Vagina (tissue), 2 donors: ENCODE measurements around the gene NOP16. TPM values are rescaled to one million over a fixed set of nuclear protein-coding genes. Genes with fewer than 3 reads are reported as not detected.

Source experiments
- DNase-seq, 2 donors: peaks; one replicate each; pipeline ENCODE4 v3.0.0-alpha.2; 2017; ENCODE audit errors: extremely low spot score in 2 of 2
- H3K27ac ChIP-seq: fragments of 200-600 bp; sonication (generic); one replicate; pipeline ENCODE4 v1.5.1; 2019
- H3K27me3 ChIP-seq: fragments of 200-600 bp; sonication (generic); one replicate; pipeline ENCODE4 v1.5.1; 2019
- H3K36me3 ChIP-seq, 2 donors: fragments of 200-600 bp; sonication (generic); one replicate each; pipeline ENCODE4 v1.5.1; 2017 to 2019
- H3K4me1 ChIP-seq: fragments of 200-600 bp; sonication (generic); one replicate; pipeline ENCODE4 v1.5.1; 2019
- H3K4me3 ChIP-seq, 2 donors: fragments of 200-600 bp; sonication (generic); 1 replicate in 1 of 2; 2 replicates in 1 of 2; pipeline ENCODE4 v1.5.1; 2016 to 2019
- H3K9me3 ChIP-seq: fragments of 200-600 bp; sonication (generic); one replicate; pipeline ENCODE4 v1.5.1; 2019
- POLR2A ChIP-seq, 2 donors: fragments of 450-650 bp; IDR thresholded peaks; one replicate each; pipeline ENCODE4 v1.6.1; 2017; ENCODE audit warnings: antibody characterized with exemption in 2 of 2, mild to moderate bottlenecking in 2 of 2, moderate library complexity in 2 of 2
- POLR2AphosphoS5 ChIP-seq, 2 donors: sonication (generic); formaldehyde crosslinking; IDR thresholded peaks; one replicate each; pipeline ENCODE4 v1.9.0; 2017; ENCODE audit warnings: antibody characterized with exemption in 2 of 2, mild to moderate bottlenecking in 2 of 2, low read depth in 1 of 2; ENCODE audit not compliant: insufficient read depth in 1 of 2
- intact Hi-C: fragments of 100-400 bp; cut with DNase I; formaldehyde crosslinking; loops from one replicate; pipeline ENCODE4 v1.15.1; 2023
- microRNA counts, 2 donors: library from miRNA; unstranded; fragments of <30 nt; microRNA quantifications; one replicate each; lab custom pipeline; 2016 to 2017
- microRNA-seq: library from miRNA; unstranded; fragments of <30 nt; microRNA quantifications from one replicate; pipeline ENCODE4, GENCODE V29; 2017; ENCODE audit warnings: borderline number of aligned reads, borderline replicate concordance
- small RNA-seq: library from RNA; depleted of rRNA; stranded (forward); fragments of <200 nt; gene quantifications from one replicate; pipeline ENCODE3, GENCODE V24; 2016
- total RNA-seq: library from RNA; depleted of rRNA; stranded (reverse); fragments of >200 nt; gene quantifications from one replicate; pipeline ENCODE4 v1.2.3, GENCODE V29; 2016
- TF ChIP-seq, protein P1 (sequence below), 3 experiments: fragments of 450-650 bp in 2 of 3; fragments of 200-600 bp in 1 of 3; sonication (generic) in 1 of 3; IDR thresholded peaks; one replicate each; pipeline ENCODE4 v1.5.1; 2017 to 2019; ENCODE audit warnings: antibody characterized with exemption in 3 of 3, mild to moderate bottlenecking in 2 of 3, moderate library complexity in 2 of 3

Gene NOP16
- total RNA-seq, 1 donor from 2014 or later = 48.6 TPM

DNA sequence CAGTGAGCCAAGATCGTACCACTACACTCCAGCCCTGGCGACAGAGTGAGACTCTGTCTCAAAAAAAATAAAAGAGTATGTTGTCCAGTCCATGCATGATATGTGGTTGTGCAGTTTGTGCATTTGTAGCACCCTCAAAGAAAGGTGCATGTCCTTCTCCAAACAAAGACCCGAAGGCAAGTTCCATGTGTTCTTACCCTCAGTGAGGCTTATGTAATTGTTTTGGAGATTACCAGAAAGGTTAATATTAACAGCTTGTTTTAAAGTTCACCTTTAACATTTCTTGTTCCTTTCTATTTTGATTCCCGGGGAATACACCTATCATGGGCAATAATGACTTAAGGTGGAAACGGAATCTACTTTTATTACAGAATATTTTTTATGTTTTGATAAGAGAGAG is 49.1 kb downstream of the NOP16 start:
- intact Hi-C loops = no loop called here

DNA sequence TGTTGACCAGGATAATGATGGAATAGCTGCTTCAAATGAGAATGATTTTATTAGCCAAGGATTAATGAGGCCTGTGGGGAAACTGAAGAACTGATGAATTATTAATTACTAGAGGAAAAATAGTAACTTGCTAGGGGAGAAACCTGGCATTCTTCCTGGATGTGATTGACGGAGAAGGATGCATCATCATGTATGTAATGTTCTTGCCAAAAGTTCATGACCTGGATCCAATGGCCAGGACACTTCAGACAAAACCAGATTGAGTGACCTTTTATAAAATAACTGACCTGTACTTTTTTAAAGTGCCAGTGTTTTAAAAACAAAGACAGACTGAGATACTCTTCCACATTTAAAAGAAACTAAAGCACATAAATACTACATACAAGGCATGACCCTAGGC is 50.5 kb downstream of the NOP16 start:
- H3K36me3 ChIP-seq = peaks cover 0 to 19% of the 10 kb centered on the region in 2 donors
- intact Hi-C loops = no loop called here

More for the DNA sequence above, 49.1 kb downstream of the NOP16 start:
- H3K4me3 ChIP-seq = no peak overlapping the region
- TF ChIP-seq, protein P1, sequence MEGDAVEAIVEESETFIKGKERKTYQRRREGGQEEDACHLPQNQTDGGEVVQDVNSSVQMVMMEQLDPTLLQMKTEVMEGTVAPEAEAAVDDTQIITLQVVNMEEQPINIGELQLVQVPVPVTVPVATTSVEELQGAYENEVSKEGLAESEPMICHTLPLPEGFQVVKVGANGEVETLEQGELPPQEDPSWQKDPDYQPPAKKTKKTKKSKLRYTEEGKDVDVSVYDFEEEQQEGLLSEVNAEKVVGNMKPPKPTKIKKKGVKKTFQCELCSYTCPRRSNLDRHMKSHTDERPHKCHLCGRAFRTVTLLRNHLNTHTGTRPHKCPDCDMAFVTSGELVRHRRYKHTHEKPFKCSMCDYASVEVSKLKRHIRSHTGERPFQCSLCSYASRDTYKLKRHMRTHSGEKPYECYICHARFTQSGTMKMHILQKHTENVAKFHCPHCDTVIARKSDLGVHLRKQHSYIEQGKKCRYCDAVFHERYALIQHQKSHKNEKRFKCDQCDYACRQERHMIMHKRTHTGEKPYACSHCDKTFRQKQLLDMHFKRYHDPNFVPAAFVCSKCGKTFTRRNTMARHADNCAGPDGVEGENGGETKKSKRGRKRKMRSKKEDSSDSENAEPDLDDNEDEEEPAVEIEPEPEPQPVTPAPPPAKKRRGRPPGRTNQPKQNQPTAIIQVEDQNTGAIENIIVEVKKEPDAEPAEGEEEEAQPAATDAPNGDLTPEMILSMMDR (IDR thresholded peaks at IDR 0.05) = no peak
- TF ChIP-seq POLR2AphosphoS5 (IDR thresholded peaks at IDR 0.05; ENCODE audit: insufficient read depth in 1 of 2, low read depth in 1 of 2) = no peak
- no peak overlapping the region for H3K27ac ChIP-seq
- H3K9me3 ChIP-seq = no peaks in the 10 kb centered on the region
- no peak for DNase-seq
- H3K4me1 ChIP-seq = no peaks in the 10 kb centered on the region
- H3K27me3 ChIP-seq = no peaks in the 10 kb centered on the region
- peaks cover 0 to 19% of the 10 kb centered on the region in 2 donors for H3K36me3 ChIP-seq

DNA sequence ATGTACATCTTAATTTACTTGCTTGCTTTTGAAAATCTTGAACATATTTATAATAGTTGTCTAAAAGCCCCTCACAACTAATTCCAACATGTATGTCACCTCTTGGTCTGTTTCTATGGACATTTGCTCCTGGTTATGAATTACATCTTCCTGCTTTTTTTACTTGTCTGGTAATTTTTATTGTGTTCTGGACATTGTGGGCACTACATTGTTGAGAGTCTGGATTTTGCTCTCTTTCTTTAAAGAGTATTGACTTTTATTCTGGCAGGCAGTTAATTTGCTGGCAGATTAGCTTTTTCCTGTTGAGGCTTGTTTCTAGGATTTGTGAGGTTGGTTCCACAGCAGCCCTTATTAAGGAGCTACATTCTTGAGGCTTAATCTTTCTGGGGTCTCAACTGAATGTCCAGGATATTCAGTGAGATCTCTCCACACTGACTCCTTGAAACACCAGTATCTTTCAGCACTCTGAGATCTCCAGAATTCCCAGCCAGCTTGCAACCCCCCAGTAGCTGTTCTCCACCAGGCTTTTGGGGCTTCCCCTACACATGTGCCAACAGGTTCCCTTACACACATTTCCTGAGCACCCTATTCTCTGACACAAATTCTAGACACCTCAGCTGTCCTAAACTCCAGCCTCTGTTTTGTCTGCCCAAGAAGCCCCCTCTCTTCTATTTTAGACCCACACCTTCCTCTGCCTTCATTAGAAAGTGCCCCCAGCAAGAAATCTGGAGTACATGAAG is 54.2 kb downstream of the NOP16 start:
- no peak for TF ChIP-seq POLR2A (IDR thresholded peaks at IDR 0.05)
- no peak for TF ChIP-seq POLR2AphosphoS5 (IDR thresholded peaks at IDR 0.05; ENCODE audit: insufficient read depth in 1 of 2, low read depth in 1 of 2)
- TF ChIP-seq, protein P1 (IDR thresholded peaks at IDR 0.05) = no peak
- intact Hi-C loops = no loop called here

More for the DNA sequence above, 50.5 kb downstream of the NOP16 start:
- H3K27me3 ChIP-seq = no peaks in the 10 kb centered on the region
- H3K4me3 ChIP-seq = no peak overlapping the region
- no peaks in the 10 kb centered on the region for H3K4me1 ChIP-seq
- no peaks in the 10 kb centered on the region for H3K9me3 ChIP-seq
- DNase-seq = no peak
- no peak overlapping the region for H3K27ac ChIP-seq
- TF ChIP-seq, protein P1 (IDR thresholded peaks at IDR 0.05) = no peak
- TF ChIP-seq POLR2AphosphoS5 (IDR thresholded peaks at IDR 0.05; ENCODE audit: insufficient read depth in 1 of 2, low read depth in 1 of 2) (no peak), POLR2A (IDR thresholded peaks at IDR 0.05) (no peak)

More for the DNA sequence above, 54.2 kb downstream of the NOP16 start:
- H3K36me3 ChIP-seq = peaks cover 0 to 19% of the 10 kb centered on the region in 2 donors
- H3K4me3 ChIP-seq = no peak overlapping the region
- no peak for DNase-seq
- no peak overlapping the region for H3K27ac ChIP-seq
- H3K9me3 ChIP-seq = no peaks in the 10 kb centered on the region
- H3K27me3 ChIP-seq = no peaks in the 10 kb centered on the region
- H3K4me1 ChIP-seq = no peaks in the 10 kb centered on the region

MicroRNA genes within 50 kb of the gene (microRNA counts, 767-probe panel; counts per million panel counts)
- 238 to 261 counts per million in 2 donors for microRNA hsa-miR-1271-5p (lab: Ali Mortazavi, UCI)

Small RNAs within 50 kb of the gene (microRNA-seq; reads per million reads assigned to microRNA genes)
- 8.6 reads per million, percentile 19 among the genes with 10 or more reads in this experiment for gene MIR1271

Small RNAs within 50 kb of the gene (small RNA-seq; reads per million reads assigned to genes)
- gene MIR1271 = 0.86 reads per million, percentile 8 among the genes with 10 or more reads in this experiment

Other genes with a start within 250 kb of the NOP16 start
- gene SIMC1, start 150.2 kb downstream of the NOP16 start, total RNA-seq = 17.4 TPM
- 99.4 TPM for gene KIAA1191, start 26.8 kb downstream of the NOP16 start, total RNA-seq
- 9.8 TPM for gene ARL10, start 23.1 kb downstream of the NOP16 start, total RNA-seq
- 124 TPM for gene HIGD2A, start 153 bp upstream of the NOP16 start, total RNA-seq
- gene CLTB, start 27.9 kb upstream of the NOP16 start, total RNA-seq = 254 TPM
- 25.3 TPM for gene FAF2, start 59.8 kb upstream of the NOP16 start, total RNA-seq
- 24.6 TPM for gene RNF44, start 148.8 kb upstream of the NOP16 start, total RNA-seq
- not detected for gene CDHR2, start 160.7 kb upstream of the NOP16 start, total RNA-seq
- gene GPRIN1, start 221.6 kb upstream of the NOP16 start, total RNA-seq = 0.49 TPM
- not detected for gene SNCB, start 241.9 kb upstream of the NOP16 start, total RNA-seq
- not detected for gene EIF4E1B, start 242.1 kb upstream of the NOP16 start, total RNA-seq